ENCODE data around the gene KIRREL3. TPM values are rescaled to one million over a fixed set of nuclear protein-coding genes. Genes with fewer than 3 reads are reported as not detected.

The KIRREL3 gene
- total RNA-seq, 1 experiment from 2014 or later = not detected

GRCh38 chr11:126748793-126749192, 251.8 kb downstream of the KIRREL3 start:
- no peak for DNase-seq (ENCODE audit: low read depth, low spot score)
- in situ Hi-C loops (cut with HindIII; ENCODE audit: low pct_unique_long_range_greater_than_20kb, low sequenced_read_pairs) = no loop called here

GRCh38 chr11:126748100-126748791, 252.3 kb downstream of the KIRREL3 start:
- in situ Hi-C loops (cut with HindIII; ENCODE audit: low pct_unique_long_range_greater_than_20kb, low sequenced_read_pairs) = no loop called here
- DNase-seq (ENCODE audit: low read depth, low spot score) = no peak

GRCh38 chr11:126747315-126747714, 253.3 kb downstream of the KIRREL3 start:
- in situ Hi-C loops (cut with HindIII; ENCODE audit: low pct_unique_long_range_greater_than_20kb, low sequenced_read_pairs) = no loop called here
- no peak for DNase-seq (ENCODE audit: low read depth, low spot score)

DNA sequence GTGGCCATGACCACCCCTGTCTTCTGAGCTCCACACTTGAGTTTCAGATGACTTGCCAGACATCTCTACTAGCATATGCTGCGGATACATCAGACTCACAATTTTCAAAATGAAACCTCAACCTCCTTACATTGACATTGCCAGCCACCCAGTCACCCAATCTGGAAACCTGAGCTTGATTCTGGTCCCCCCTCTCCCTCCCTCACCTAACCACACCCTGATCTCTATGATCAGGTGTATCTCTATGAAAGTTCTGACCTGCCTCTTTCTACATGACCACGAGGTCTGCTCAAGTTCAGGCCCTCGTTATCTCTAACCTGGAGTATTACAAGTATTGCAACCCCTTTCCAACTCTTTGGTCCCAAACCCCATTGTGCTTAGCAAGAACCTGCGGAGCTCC, 254.1 kb downstream of the KIRREL3 start:
- in situ Hi-C loops (cut with HindIII; ENCODE audit: low pct_unique_long_range_greater_than_20kb, low sequenced_read_pairs) = no loop called here
- no peak for DNase-seq (ENCODE audit: low read depth, low spot score)

- in situ Hi-C loops (cut with HindIII; ENCODE audit: low pct_unique_long_range_greater_than_20kb, low sequenced_read_pairs) = no loop called here
- DNase-seq (ENCODE audit: low read depth, low spot score) = no peak
These were observed 255.9 kb downstream of the KIRREL3 start for GRCh38 chr11:126744699-126745098.

GRCh38 chr11:126743628-126744027, 256.9 kb downstream of the KIRREL3 start:
- no peak for DNase-seq (ENCODE audit: low read depth, low spot score)
- in situ Hi-C loops (cut with HindIII; ENCODE audit: low pct_unique_long_range_greater_than_20kb, low sequenced_read_pairs) = no loop called here

GRCh38 chr11:126742582-126742981, 258.0 kb downstream of the KIRREL3 start:
- in situ Hi-C loops (cut with HindIII; ENCODE audit: low pct_unique_long_range_greater_than_20kb, low sequenced_read_pairs) = no loop called here
- DNase-seq (ENCODE audit: low read depth, low spot score) = no peak

DNA sequence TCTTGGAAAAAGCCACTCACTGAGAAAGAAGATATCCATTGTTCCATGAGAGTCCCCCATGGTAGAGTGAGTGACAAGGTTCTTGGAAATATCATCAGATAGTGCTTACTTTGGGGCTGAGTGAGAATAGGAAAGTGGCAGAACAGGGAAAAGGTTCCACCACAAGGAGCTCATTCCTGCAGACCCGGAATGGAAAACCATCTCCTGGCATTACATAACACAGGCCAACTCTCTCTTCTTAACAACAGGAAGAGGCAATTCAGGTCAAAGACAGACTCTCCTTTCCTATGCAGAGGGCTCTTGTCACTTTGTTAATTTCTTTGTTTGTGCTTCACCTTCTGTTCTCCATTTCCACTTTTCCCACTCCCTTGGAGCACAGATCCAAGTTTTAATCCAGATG, 259.7 kb downstream of the KIRREL3 start:
- DNase-seq (ENCODE audit: low read depth, low spot score) = no peak
- in situ Hi-C loops (cut with HindIII; ENCODE audit: low pct_unique_long_range_greater_than_20kb, low sequenced_read_pairs) = no loop called here

GRCh38 chr11:126739499-126740145, 260.9 kb downstream of the KIRREL3 start:
- in situ Hi-C loops (cut with HindIII; ENCODE audit: low pct_unique_long_range_greater_than_20kb, low sequenced_read_pairs) = no loop called here
- DNase-seq (ENCODE audit: low read depth, low spot score) = no peak

DNA sequence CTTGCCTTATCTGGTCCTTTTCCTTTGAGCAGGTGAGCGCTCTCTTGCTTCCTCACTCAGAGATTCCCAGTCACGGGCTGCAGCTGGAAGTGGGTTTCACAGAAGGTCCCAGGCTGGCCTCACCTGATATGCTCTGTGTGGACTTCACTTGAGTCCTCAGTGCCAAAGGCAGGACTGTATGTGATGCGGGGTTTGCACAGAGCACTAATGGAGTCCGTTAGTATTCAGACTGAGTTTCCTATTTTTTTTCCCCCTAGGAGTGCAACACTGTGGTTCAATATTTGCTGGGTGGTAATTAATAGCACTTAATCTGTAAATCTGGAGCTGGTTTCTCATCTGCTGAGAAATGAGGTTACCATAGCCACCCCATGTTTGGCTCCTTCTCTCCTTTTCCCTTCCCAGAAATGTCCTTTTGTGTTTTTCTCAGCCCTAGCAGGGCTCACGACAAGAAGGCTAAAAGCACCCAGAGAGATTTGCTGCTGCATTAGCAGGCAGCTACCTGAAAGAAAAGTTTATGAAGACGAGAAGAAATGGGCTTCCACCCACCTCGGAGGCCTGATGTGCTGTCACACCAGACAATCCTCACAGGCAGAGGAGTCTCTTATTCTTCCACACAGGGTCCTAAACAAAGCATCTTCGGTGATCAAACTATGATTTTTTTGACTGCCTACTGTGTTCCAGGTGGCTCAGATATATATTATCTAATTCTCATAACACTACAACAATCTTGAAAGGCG, 262.1 kb downstream of the KIRREL3 start:
- DNase-seq (ENCODE audit: low read depth, low spot score) = no peak
- in situ Hi-C loops (cut with HindIII; ENCODE audit: low pct_unique_long_range_greater_than_20kb, low sequenced_read_pairs) = no loop called here

DNA sequence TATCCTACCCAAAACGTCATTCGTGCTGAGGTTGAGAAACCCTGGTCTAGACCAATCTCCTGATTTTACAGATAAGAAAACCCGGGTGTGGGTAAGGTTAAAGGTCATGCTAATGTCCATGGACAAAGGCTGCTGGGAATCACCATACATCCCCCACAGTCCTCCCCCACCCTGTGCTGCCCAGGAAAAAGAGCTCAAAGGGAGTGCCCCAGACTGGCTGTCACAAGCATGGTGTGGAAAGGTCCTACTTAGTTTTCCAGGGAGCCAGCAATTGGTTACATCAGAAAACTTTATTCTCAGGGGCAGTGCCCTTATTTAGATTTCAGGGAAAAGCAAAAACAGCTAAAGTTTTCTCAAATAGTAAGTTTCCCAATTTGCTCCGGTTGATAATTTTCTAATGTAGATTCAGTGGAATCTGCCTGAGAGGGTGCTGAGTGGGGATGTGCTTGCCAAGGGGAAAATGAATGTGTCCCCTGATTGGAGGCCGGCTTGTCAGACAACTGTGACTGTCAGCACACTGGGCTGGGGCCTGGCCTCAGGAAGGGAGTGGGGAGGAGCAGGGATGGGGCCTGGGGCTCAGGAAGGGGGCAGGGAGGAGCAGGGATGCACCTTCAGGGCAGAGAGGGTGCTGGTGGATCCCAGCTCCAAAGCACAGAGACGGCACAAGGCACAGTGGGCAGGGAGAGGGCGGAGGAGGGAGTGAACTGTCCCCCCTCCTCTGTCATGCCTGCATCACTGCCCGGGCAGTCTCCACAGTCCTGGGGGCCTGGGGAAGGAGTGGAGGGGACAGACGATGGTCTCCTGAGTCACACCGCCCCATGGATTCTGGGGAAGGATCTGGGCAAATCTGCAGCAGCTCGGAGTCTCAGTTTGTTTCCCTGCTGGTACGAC, 263.6 kb downstream of the KIRREL3 start:
- in situ Hi-C loops (cut with HindIII; ENCODE audit: low pct_unique_long_range_greater_than_20kb, low sequenced_read_pairs) = no loop called here
- DNase-seq (ENCODE audit: low read depth, low spot score) = no peak

DNA sequence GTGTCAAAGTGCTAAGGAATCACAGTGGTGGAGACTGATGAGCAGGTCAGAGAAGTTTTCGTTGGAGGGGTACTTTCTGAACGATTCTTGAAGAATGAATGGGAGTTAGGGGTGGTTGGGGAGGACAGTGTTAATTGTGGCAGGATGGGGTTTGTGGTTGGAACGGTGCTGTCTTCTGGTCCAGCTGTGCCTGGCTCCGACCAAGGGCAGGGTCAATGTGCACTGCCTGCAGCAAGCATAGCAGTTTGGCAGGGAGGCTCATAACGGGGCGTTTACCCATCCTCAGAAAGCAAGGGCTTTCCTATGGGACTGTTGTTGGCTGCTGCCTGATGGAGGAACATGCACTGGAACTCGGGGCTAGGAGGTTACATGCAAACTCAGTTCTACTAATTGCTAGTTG, 265.8 kb downstream of the KIRREL3 start:
- in situ Hi-C loops (cut with HindIII; ENCODE audit: low pct_unique_long_range_greater_than_20kb, low sequenced_read_pairs) = no loop called here
- no peak for DNase-seq (ENCODE audit: low read depth, low spot score)

GRCh38 chr11:126733685-126734084, 266.9 kb downstream of the KIRREL3 start:
- in situ Hi-C loops (cut with HindIII; ENCODE audit: low pct_unique_long_range_greater_than_20kb, low sequenced_read_pairs) = no loop called here
- DNase-seq (ENCODE audit: low read depth, low spot score) = no peak

GRCh38 chr11:126732981-126733380, 267.6 kb downstream of the KIRREL3 start:
- DNase-seq (ENCODE audit: low read depth, low spot score) = no peak
- in situ Hi-C loops (cut with HindIII; ENCODE audit: low pct_unique_long_range_greater_than_20kb, low sequenced_read_pairs) = no loop called here

GRCh38 chr11:126731576-126732142, 268.9 kb downstream of the KIRREL3 start:
- in situ Hi-C loops (cut with HindIII; ENCODE audit: low pct_unique_long_range_greater_than_20kb, low sequenced_read_pairs) = no loop called here
- no peak for DNase-seq (ENCODE audit: low read depth, low spot score)

- DNase-seq (ENCODE audit: low read depth, low spot score) = no peak
- in situ Hi-C loops (cut with HindIII; ENCODE audit: low pct_unique_long_range_greater_than_20kb, low sequenced_read_pairs) = no loop called here
These were observed 273.2 kb downstream of the KIRREL3 start for GRCh38 chr11:126727381-126727780.

GRCh38 chr11:126725521-126725920, 275.0 kb downstream of the KIRREL3 start:
- in situ Hi-C loops (cut with HindIII; ENCODE audit: low pct_unique_long_range_greater_than_20kb, low sequenced_read_pairs) = no loop called here
- no peak for DNase-seq (ENCODE audit: low read depth, low spot score)

- DNase-seq (ENCODE audit: low read depth, low spot score) = no peak
- in situ Hi-C loops (cut with HindIII; ENCODE audit: low pct_unique_long_range_greater_than_20kb, low sequenced_read_pairs) = no loop called here
These were observed 275.5 kb downstream of the KIRREL3 start for GRCh38 chr11:126725043-126725442.
